ENCODE results near the gene SUGCT. TPM values are rescaled to one million over a fixed set of nuclear protein-coding genes. Genes with fewer than 3 reads are reported as not detected.

Gene SUGCT
- total RNA-seq, 2 donors from 2014 or later, result 3.3 to 15.2 TPM

DNA sequence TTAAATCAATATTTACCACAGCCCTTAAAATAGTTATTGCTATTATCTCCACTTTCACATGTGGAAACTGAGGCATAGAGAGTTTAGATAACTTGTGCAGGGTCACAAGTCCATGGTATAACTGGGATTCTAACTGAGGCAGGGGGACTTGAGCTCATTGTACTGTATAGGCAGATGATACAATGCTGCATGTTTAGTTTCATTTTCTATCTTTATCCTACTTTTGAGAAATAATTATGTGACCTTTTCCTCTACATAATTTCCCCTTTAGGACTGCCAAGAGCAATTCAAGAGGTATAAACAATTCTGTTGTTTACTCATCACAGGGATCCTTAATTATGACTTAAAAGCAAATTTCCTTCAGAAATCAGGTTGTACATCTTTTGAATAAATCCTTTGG, 193.1 kb downstream of the SUGCT start:
- Histone ChIP-seq H3K27me3 (replicated peaks; ENCODE audit: insufficient read depth) (no peaks in the 10 kb centered on the region), H3K4me1 (ENCODE audit: control insufficient read depth in 1 of 2, low read depth in 2 of 2) (peaks cover 13 to 23% of the 10 kb centered on the region in 2 donors), H3K9me3 (no peaks in the 10 kb centered on the region), H3K36me3 (no peaks in the 10 kb centered on the region), H3K4me3 (no peak overlapping the region), H3K27ac (no peak overlapping the region)
- DNase-seq (ENCODE audit: low spot score), result no peak
- no peak for ATAC-seq (ENCODE audit: insufficient number of reproducible peaks, low FRiP score, low read depth)
- TF ChIP-seq, protein P1, sequence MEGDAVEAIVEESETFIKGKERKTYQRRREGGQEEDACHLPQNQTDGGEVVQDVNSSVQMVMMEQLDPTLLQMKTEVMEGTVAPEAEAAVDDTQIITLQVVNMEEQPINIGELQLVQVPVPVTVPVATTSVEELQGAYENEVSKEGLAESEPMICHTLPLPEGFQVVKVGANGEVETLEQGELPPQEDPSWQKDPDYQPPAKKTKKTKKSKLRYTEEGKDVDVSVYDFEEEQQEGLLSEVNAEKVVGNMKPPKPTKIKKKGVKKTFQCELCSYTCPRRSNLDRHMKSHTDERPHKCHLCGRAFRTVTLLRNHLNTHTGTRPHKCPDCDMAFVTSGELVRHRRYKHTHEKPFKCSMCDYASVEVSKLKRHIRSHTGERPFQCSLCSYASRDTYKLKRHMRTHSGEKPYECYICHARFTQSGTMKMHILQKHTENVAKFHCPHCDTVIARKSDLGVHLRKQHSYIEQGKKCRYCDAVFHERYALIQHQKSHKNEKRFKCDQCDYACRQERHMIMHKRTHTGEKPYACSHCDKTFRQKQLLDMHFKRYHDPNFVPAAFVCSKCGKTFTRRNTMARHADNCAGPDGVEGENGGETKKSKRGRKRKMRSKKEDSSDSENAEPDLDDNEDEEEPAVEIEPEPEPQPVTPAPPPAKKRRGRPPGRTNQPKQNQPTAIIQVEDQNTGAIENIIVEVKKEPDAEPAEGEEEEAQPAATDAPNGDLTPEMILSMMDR (IDR thresholded peaks at IDR 0.05), result no peak

DNA sequence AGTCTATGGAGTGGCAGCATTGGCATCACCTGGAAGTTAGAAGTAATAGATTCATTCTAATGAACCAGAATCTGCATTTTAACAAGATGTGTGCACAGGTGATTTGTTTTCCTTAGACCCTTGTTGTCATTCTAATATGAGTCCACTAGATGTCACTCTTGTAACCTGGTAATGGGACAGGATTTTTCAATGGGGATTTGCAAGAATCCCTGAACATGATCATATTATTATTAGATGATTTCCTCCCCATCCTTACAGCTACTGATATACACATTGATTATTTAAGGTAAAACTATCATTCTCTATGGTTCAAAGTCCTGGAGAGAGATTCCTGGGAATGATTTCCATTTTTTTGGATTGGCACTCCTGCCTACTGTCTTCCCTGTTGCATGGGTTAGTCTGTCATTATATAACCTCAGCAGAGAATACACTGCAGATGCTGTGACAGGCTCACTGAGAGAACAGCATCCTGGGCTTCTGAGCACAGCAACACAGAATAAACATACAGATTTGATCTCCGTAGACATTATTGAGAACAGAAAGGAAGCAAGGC, 194.9 kb downstream of the SUGCT start:
- Histone ChIP-seq H3K9me3 (no peaks in the 10 kb centered on the region), H3K36me3 (no peaks in the 10 kb centered on the region), H3K27ac (peak overlapping the region; percentile 10 to 19), H3K27me3 (replicated peaks; ENCODE audit: insufficient read depth) (no peaks in the 10 kb centered on the region), H3K4me1 (ENCODE audit: control insufficient read depth in 1 of 2, low read depth in 2 of 2) (peaks cover 9 to 19% of the 10 kb centered on the region in 2 donors), H3K4me3 (no peak overlapping the region)
- DNase-seq (ENCODE audit: low spot score), result no peak
- ATAC-seq (ENCODE audit: insufficient number of reproducible peaks, low FRiP score, low read depth), result peak; percentile 61
- TF ChIP-seq, protein P1 (IDR thresholded peaks at IDR 0.05), result peak; percentile 74

DNA sequence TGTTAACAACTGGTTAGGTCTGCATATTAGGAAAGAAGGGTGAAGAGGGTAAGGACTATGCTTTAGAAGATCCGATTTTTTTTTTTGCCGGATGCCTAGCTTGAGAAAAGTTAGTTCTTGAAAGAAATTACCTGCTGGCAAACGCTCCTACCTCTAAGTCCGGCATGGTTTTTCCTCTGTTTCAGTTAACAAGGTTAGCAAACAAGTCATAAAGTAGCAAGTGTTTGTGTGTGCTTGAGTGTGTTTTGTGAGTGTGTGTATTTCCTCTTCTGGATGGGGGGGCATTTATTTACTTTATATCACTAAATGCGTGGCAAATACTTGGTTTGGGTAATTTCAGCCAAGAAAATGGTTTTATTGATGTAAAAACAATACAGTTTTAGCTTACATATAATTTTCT, 195.6 kb downstream of the SUGCT start:
- TF ChIP-seq, protein P1 (IDR thresholded peaks at IDR 0.05), result no peak
- Histone ChIP-seq H3K4me3 (no peak overlapping the region), H3K27ac (peak overlapping the region; percentile 10 to 19), H3K4me1 (ENCODE audit: control insufficient read depth in 1 of 2, low read depth in 2 of 2) (peaks cover 3 to 11% of the 10 kb centered on the region in 2 donors), H3K36me3 (no peaks in the 10 kb centered on the region), H3K9me3 (no peaks in the 10 kb centered on the region), H3K27me3 (replicated peaks; ENCODE audit: insufficient read depth) (no peaks in the 10 kb centered on the region)
- DNase-seq (ENCODE audit: low spot score), result no peak
- ATAC-seq (ENCODE audit: insufficient number of reproducible peaks, low FRiP score, low read depth), result no peak

DNA sequence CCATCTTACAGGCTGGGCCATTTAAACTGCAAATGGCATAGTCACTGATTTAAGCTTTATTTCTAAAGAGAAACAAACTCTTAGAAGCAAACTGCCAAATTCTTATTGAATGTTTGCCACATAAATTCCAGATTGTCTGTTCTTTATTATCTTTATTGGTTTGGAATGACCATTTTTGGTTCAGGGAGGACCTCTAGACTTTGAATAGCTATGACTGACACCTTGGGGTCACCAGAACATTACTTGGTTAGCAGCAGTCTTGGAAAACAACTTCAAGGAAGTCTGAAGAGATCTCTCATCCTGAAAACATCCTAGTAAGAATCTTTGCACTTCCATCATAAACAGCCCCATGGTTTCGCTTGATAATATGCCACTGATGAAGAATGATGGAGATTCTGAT, 197.1 kb downstream of the SUGCT start:
- Histone ChIP-seq H3K4me1 (ENCODE audit: control insufficient read depth in 1 of 2, low read depth in 2 of 2) (peaks cover 3 to 9% of the 10 kb centered on the region in 2 donors), H3K36me3 (no peaks in the 10 kb centered on the region), H3K27me3 (replicated peaks; ENCODE audit: insufficient read depth) (no peaks in the 10 kb centered on the region), H3K9me3 (no peaks in the 10 kb centered on the region), H3K4me3 (no peak overlapping the region), H3K27ac (no peak overlapping the region)
- DNase-seq (ENCODE audit: low spot score) (no peak), ATAC-seq (ENCODE audit: insufficient number of reproducible peaks, low FRiP score, low read depth) (no peak)
- TF ChIP-seq, protein P1 (IDR thresholded peaks at IDR 0.05), result no peak

DNA sequence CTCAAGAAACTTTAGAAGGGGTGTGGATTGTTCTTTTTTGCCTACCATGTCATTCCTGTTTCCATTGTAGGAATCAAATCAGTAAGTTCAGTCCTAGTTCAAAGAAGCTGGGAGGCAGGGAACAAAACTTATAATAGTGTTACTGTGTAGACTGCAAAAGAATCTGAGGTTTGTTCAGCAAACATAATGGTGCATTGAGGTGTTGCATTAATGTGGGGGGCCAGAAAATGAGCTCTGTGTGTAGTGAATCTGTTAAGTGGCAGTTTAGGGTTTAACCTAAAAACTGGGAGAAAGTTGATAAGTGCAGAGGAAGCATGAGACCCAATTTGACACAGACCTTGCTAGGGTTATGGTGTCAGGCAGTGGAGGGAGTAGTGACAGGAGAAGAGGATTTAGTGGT, 197.7 kb downstream of the SUGCT start:
- Histone ChIP-seq H3K4me3 (no peak overlapping the region), H3K36me3 (no peaks in the 10 kb centered on the region), H3K27ac (no peak overlapping the region), H3K4me1 (ENCODE audit: control insufficient read depth in 1 of 2, low read depth in 2 of 2) (peaks cover 3 to 9% of the 10 kb centered on the region in 2 donors), H3K9me3 (no peaks in the 10 kb centered on the region), H3K27me3 (replicated peaks; ENCODE audit: insufficient read depth) (no peaks in the 10 kb centered on the region)
- DNase-seq (ENCODE audit: low spot score) (no peak), ATAC-seq (ENCODE audit: insufficient number of reproducible peaks, low FRiP score, low read depth) (no peak)
- TF ChIP-seq, protein P1 (IDR thresholded peaks at IDR 0.05), result no peak

Measured in thoracic aorta (tissue), 2 donors.